ENCODE data around the gene ZNF684. TPM values are rescaled to one million over a fixed set of nuclear protein-coding genes. Genes with fewer than 3 reads are reported as not detected.
"Not testable (repeated sequence)": the region's sequence is repeated elsewhere in the genome, so short reads cannot be mapped to it uniquely, and the experiment has no call there.

Gene ZNF684
- total RNA-seq, 1 experiment from 2014 or later = 5.3 TPM

DNA sequence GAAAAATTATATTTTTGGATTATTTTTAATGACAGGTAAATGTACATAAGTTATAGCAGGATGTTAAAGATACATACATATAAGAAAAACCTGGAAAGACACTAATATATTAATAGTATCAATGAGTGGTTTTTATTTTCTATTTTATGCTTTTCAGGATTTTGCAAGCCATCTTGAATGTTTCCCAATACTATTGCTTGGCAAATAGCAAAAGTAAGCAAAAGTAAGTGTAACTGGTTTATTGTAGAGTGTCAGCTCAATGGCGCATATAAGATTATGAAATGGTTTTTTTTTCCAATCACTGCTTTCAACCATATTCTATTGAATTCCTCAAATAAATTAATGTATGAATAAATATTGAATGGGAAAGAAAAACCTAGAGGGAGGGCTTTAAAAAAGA lies 36.4 kb downstream of the ZNF684 start:
- CTCF ChIA-PET = no interaction called here
- no peak overlapping the region for H3K27ac ChIP-seq (ENCODE audit: low read depth, low read length)
- no peaks in the 10 kb centered on the region for H3K36me3 ChIP-seq (ENCODE audit: control insufficient read depth in 1 of 2, insufficient read depth in 2 of 2, low read length in 2 of 2)
- H2AFZ ChIP-seq (ENCODE audit: low read depth, low read length, poor library complexity, severe bottlenecking) = no peak overlapping the region
- RAD21 ChIA-PET (ENCODE audit: low non-redundant PET in 1 of 2, low total read pairs in 2 of 2, uncharacterized antibody in 2 of 2, unreplicated experiment in 2 of 2) = no interaction called here
- no peak overlapping the region for H3K4me3 ChIP-seq (replicated peaks in 1 of 2; ENCODE audit: low read depth in 1 of 2, low read length in 2 of 2)
- intact Hi-C loops (cut with micrococcal nuclease) = no loop called here
- no peak overlapping the region for H3K4me2 ChIP-seq (ENCODE audit: low read length)
- no peak overlapping the region for H3K9ac ChIP-seq (ENCODE audit: low read length)
- H3K79me2 ChIP-seq (ENCODE audit: insufficient read depth, low read length) = no peaks in the 10 kb centered on the region
- no TSS peak for BruUV-seq (replicated peaks)
- DNase-seq (ENCODE audit: low read depth, low spot score) = no peak
- H3K9me3 ChIP-seq (ENCODE audit: control insufficient read depth in 1 of 2, insufficient read depth in 1 of 2, low read depth in 1 of 2, low read length in 2 of 2) = no peaks in the 10 kb centered on the region
- no peak for ATAC-seq
- POLR2A ChIA-PET = no interaction called here
- no peaks in the 10 kb centered on the region for H3K9me2 ChIP-seq (ENCODE audit: insufficient read depth)
- H3K4me1 ChIP-seq (ENCODE audit: control insufficient read depth in 1 of 2, insufficient read depth in 2 of 2, low read length in 2 of 2) = no peaks in the 10 kb centered on the region
- no peaks in the 10 kb centered on the region for H4K20me1 ChIP-seq (ENCODE audit: insufficient read depth)
- no peak for TF ChIP-seq TCF7L2 (IDR thresholded peaks at IDR 0.05; ENCODE audit: borderline replicate concordance, extremely low read depth, insufficient read depth, insufficient read length)
- TF ChIP-seq, protein P1, sequence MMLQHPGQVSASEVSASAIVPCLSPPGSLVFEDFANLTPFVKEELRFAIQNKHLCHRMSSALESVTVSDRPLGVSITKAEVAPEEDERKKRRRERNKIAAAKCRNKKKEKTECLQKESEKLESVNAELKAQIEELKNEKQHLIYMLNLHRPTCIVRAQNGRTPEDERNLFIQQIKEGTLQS (IDR thresholded peaks at IDR 0.05) = no peak
- TF ChIP-seq, protein P2, sequence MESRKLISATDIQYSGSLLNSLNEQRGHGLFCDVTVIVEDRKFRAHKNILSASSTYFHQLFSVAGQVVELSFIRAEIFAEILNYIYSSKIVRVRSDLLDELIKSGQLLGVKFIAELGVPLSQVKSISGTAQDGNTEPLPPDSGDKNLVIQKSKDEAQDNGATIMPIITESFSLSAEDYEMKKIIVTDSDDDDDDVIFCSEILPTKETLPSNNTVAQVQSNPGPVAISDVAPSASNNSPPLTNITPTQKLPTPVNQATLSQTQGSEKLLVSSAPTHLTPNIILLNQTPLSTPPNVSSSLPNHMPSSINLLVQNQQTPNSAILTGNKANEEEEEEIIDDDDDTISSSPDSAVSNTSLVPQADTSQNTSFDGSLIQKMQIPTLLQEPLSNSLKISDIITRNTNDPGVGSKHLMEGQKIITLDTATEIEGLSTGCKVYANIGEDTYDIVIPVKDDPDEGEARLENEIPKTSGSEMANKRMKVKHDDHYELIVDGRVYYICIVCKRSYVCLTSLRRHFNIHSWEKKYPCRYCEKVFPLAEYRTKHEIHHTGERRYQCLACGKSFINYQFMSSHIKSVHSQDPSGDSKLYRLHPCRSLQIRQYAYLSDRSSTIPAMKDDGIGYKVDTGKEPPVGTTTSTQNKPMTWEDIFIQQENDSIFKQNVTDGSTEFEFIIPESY (IDR thresholded peaks at IDR 0.05; ENCODE audit: extremely low read depth, insufficient replicate concordance, low read length) = no peak
- TF ChIP-seq ZFX (IDR thresholded peaks at IDR 0.05) = no peak
- TF ChIP-seq, protein P3, sequence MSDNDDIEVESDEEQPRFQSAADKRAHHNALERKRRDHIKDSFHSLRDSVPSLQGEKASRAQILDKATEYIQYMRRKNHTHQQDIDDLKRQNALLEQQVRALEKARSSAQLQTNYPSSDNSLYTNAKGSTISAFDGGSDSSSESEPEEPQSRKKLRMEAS (IDR thresholded peaks at IDR 0.05) = no peak
- no peak for TF ChIP-seq SP1 (IDR thresholded peaks at IDR 0.05; ENCODE audit: low read depth)
- TF ChIP-seq, protein P4, sequence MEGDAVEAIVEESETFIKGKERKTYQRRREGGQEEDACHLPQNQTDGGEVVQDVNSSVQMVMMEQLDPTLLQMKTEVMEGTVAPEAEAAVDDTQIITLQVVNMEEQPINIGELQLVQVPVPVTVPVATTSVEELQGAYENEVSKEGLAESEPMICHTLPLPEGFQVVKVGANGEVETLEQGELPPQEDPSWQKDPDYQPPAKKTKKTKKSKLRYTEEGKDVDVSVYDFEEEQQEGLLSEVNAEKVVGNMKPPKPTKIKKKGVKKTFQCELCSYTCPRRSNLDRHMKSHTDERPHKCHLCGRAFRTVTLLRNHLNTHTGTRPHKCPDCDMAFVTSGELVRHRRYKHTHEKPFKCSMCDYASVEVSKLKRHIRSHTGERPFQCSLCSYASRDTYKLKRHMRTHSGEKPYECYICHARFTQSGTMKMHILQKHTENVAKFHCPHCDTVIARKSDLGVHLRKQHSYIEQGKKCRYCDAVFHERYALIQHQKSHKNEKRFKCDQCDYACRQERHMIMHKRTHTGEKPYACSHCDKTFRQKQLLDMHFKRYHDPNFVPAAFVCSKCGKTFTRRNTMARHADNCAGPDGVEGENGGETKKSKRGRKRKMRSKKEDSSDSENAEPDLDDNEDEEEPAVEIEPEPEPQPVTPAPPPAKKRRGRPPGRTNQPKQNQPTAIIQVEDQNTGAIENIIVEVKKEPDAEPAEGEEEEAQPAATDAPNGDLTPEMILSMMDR (IDR thresholded peaks at IDR 0.05 in 2 of 3, conservative IDR thresholded peaks at IDR 0.05 in 1 of 3; ENCODE audit: borderline replicate concordance in 1 of 3, insufficient read depth in 1 of 3, low read depth in 2 of 3, low read length in 2 of 3) = no peak
- TF ChIP-seq FOSL1 (IDR thresholded peaks at IDR 0.05; ENCODE audit: low read depth) = no peak
- TF ChIP-seq SRF (IDR thresholded peaks at IDR 0.05; ENCODE audit: low read depth) = no peak
- no peak for TF ChIP-seq POLR2AphosphoS5 (IDR thresholded peaks at IDR 0.05; ENCODE audit: low read depth, low read length)
- no peak for TF ChIP-seq EZH2phosphoT487 (IDR thresholded peaks at IDR 0.05; ENCODE audit: borderline replicate concordance)
- no peak for TF ChIP-seq POLR2A (IDR thresholded peaks at IDR 0.05; ENCODE audit: borderline replicate concordance, extremely low read depth, insufficient read depth, insufficient read length)
- no peak for TF ChIP-seq CEBPB (IDR thresholded peaks at IDR 0.05; ENCODE audit: low read depth)
- no peak for TF ChIP-seq EZH2 (IDR thresholded peaks at IDR 0.05)
- no peak for TF ChIP-seq ZNF274 (IDR thresholded peaks at IDR 0.05; ENCODE audit: low read depth, low read length)
- no peak for TF ChIP-seq ELF1 (IDR thresholded peaks at IDR 0.05; ENCODE audit: borderline replicate concordance, low read depth)
- no peaks in the 10 kb centered on the region for H3K27me3 ChIP-seq (ENCODE audit: insufficient read depth, low read length)

DNA sequence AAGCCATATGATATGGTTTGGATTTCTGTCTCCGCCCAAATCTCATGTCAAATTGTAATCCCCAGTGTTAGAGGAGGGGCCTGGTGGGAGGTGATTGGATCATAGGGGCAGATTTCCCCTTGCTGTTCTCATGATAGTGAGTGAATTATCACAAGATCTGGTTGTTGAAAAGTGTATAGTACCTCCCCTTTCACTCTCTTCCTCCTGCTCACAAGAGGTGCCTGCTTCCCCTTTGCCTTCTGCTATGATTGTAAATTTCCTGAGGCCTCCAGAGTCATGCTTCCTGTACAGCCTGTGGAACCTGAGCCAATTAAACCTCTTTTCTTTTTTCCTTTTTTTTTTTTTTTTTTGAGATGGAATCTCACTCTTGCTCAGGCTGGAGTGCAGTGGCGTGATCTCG lies 43.4 kb downstream of the ZNF684 start:
- H3K79me2 ChIP-seq (ENCODE audit: insufficient read depth, low read length); H4K20me1 ChIP-seq (ENCODE audit: insufficient read depth); H3K27ac ChIP-seq (ENCODE audit: low read depth, low read length); H2AFZ ChIP-seq (ENCODE audit: low read depth, low read length, poor library complexity, severe bottlenecking); DNase-seq (ENCODE audit: low read depth, low spot score); H3K4me2 ChIP-seq (ENCODE audit: low read length); H3K9me2 ChIP-seq (ENCODE audit: insufficient read depth); RAD21 ChIA-PET (ENCODE audit: low non-redundant PET in 1 of 2, low total read pairs in 2 of 2, uncharacterized antibody in 2 of 2, unreplicated experiment in 2 of 2); H3K4me3 ChIP-seq (replicated peaks in 1 of 2; ENCODE audit: low read depth in 1 of 2, low read length in 2 of 2); H3K9me3 ChIP-seq (ENCODE audit: control insufficient read depth in 1 of 2, insufficient read depth in 1 of 2, low read depth in 1 of 2, low read length in 2 of 2); H3K9ac ChIP-seq (ENCODE audit: low read length); H3K36me3 ChIP-seq (ENCODE audit: control insufficient read depth in 1 of 2, insufficient read depth in 2 of 2, low read length in 2 of 2); CTCF ChIA-PET; H3K4me1 ChIP-seq (ENCODE audit: control insufficient read depth in 1 of 2, insufficient read depth in 2 of 2, low read length in 2 of 2); H3K27me3 ChIP-seq (ENCODE audit: insufficient read depth, low read length); intact Hi-C loops (cut with micrococcal nuclease); ATAC-seq; BruUV-seq (replicated peaks): not testable (repeated sequence)
- POLR2A ChIA-PET = interaction anchor here (0.6 kb wide), 1 partner anchor 22 kb away, joined by 3 read pairs; no protein-coding TSS in a partner anchor

All from HCT116 (cell line).